ENCODE measurements around the gene ANLN.
"Not testable (repeated sequence)": the region's sequence is repeated elsewhere in the genome, so short reads cannot be mapped to it uniquely, and the experiment has no call there.

ANLN gene, protein sequence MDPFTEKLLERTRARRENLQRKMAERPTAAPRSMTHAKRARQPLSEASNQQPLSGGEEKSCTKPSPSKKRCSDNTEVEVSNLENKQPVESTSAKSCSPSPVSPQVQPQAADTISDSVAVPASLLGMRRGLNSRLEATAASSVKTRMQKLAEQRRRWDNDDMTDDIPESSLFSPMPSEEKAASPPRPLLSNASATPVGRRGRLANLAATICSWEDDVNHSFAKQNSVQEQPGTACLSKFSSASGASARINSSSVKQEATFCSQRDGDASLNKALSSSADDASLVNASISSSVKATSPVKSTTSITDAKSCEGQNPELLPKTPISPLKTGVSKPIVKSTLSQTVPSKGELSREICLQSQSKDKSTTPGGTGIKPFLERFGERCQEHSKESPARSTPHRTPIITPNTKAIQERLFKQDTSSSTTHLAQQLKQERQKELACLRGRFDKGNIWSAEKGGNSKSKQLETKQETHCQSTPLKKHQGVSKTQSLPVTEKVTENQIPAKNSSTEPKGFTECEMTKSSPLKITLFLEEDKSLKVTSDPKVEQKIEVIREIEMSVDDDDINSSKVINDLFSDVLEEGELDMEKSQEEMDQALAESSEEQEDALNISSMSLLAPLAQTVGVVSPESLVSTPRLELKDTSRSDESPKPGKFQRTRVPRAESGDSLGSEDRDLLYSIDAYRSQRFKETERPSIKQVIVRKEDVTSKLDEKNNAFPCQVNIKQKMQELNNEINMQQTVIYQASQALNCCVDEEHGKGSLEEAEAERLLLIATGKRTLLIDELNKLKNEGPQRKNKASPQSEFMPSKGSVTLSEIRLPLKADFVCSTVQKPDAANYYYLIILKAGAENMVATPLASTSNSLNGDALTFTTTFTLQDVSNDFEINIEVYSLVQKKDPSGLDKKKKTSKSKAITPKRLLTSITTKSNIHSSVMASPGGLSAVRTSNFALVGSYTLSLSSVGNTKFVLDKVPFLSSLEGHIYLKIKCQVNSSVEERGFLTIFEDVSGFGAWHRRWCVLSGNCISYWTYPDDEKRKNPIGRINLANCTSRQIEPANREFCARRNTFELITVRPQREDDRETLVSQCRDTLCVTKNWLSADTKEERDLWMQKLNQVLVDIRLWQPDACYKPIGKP

DNA sequence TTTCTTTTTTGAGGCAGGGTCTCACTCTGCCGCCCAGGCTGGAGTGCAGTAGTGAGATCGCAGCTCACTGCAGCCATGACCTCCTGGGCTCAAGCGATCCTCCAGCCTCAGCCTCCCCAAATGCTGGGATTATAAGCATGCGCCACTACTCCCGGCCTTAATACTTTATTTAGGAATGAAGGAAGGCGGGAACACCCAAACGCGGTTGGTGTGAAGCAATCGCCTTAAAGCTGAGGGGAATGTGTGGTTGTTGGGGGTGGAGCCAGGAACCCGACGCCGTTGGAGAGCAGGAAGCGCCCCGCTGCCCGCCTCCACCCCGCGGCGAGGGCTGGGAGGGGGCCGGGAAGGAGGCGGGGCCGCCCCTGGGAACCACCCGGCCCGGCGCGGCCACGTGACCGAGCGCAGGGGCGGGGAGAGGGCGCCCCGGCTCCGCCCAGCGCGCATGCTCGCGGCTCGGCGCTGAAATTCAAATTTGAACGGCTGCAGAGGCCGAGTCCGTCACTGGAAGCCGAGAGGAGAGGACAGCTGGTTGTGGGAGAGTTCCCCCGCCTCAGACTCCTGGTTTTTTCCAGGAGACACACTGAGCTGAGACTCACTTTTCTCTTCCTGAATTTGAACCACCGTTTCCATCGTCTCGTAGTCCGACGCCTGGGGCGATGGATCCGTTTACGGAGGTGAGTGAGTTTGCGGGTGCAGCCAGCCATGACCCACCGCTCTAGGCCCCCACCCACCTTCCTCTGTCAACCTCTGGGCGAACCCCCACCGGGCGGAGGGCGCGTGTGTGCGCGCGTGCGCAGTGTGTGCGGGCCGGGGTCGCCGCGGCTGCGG lies at the start of gene ANLN:
Gene ANLN, plus strand, starts transcription at position 492 of the 828 bp plus-strand sequence. Its CDS starts 165 bp downstream, at position 657.
- FAIRE-seq, result no peak

DNA sequence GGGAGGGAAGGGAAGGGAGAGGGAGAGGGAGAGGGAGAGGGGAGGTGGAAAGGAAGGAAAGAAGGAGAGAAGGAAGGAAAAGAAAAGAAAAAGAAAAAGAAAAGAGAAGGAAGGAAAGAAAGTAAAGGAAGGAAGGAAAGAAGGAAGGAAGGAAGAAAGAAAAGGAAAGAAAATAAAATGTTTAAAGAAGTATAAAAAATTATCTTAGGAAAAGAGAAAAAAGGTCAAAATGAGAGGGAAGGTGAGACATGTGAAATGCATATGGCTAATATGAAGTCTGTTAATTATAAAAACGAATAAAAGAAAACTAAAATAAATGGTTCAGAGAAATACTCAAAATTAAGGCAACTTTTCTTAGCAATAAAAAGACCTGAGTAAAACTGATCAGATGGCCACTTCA lies 46.1 kb upstream of the ANLN start:
- peak; percentile 13 for FAIRE-seq

DNA sequence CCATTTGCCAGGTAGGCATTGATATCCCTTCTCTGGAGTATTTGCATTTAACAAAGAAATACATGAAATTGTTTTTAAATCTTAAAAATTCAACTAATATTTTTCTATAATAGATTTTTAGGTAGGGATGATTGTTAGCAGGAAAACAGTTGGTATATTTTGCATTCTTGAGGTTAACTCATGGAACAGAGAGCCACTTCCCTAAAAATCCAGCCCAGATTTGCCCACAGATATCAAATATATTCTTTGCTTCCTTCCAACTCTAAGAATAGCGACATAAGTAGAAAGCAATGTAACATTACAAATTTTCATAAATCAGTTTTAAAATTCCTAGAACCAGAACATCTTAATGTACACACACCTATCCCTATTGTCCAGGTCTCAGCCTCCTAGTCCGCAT lies 45.0 kb upstream of the ANLN start:
- no peak for FAIRE-seq

DNA sequence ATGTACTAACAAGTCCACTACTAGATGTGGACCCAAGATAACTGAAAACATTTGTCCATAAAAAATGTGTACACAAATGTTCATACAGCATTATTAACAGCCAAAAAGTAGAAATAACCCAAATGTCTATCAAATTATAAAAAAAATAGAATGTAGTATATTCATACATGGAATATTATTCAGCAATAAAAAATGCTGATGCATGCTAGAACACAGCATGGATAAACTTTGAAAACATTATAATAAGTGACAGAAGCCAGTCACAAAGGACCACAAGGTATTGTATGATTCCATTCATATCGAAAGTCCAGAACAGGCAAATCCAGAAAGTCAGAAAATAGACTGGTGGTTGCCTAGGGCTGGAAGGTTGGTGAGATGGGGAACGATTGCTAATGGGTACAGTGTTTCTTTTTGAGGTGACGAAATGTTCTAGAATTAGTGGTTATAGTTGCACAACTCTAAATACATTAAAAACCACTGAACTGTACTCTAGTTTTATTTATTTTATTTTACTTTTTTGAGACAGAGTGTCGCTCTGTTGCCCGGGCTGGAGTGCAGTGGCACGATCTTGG lies 43.3 kb upstream of the ANLN start:
- FAIRE-seq, result no peak

DNA sequence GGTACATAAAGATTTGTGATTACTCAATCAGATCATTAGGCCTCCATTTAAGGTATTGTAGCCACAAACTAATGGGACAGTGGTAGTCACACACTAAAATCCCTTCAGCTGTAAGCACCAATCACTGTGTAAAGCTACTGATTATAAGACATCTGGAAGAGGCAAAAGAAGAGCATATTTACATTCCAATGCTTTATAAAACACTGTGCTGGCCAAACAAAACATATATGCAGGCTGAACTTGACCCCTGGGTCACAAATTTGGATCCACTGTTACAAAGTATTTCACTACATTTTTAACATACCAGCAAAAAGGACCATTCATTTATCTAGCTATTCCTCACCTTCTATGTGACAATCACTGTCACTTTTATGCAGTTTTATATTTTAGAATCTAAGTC lies 41.4 kb upstream of the ANLN start:
- no peak for FAIRE-seq

DNA sequence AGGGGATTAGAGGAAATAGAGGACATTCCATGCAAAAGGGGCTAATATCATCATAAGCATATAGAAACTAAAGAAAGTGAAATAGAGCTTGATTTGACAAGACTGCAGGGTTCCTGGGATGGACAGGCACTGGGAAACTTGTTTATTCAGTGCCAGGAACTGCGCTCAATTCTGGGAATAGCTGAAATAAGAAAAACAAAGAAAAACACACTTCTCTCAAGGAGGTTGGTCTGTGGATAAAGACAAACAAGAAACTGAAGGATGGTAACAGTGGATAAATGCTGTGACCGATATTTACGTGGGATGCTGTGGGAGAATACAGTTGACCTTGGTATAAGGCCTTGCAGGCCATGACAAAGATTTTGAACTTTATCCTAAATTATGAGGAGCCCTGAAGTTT lies 40.9 kb upstream of the ANLN start:
- FAIRE-seq, result no peak

DNA sequence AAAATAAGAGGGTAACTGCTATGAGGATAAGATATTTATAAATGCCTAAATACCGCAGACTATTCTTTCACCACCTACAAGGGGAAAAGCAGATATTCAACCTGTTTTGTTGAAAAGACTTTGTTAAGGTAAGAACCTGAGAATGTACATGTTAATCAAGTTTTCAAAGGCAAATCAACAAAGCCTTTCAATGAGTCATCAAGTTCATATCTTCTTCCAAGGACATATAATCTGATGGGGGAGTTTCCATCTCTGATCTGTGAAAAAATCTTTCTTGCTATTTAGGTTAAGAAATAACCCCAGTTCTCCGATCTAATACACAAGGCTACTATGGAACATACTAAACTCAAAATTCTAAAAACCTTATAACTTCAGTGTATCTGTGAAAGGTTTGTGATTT lies 40.0 kb upstream of the ANLN start:
- no peak for FAIRE-seq

DNA sequence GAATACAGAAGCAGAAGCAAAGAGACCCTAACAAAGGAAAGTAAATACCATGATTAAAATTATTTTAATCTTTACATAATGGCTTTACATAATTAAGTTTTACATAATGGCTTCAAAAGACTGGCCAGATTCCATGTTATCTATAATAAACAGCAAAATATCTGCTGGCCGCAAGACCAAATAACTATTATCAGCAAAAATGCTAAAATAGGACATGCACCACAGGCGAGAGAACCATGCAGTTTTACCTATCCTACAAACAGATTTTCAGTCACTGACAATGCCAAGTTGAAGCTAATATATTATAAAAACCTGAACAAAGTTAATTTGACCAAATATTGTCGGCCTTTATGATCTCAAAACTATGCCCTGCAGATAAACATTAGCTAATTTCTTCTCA lies 34.2 kb upstream of the ANLN start:
- FAIRE-seq, result no peak

DNA sequence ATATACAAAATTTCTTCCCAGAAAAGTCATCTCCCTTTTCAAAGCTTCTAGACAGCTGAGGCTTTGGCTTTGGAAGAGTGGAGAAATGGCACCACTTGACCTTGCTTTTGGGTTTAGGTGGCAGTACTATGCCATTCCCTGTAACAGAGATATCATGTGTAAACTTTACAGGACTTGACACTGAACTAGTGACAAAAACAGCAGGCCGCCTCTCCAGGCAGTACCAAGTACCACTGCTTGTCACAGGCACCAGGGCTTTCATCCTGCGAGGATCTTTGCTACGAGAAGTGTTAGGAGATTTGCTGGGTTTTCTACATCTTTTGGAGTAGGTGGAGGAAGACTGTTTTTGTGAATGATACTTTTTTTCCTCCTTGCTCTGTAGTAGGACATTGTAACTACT lies 32.6 kb upstream of the ANLN start:
- no peak for FAIRE-seq

DNA sequence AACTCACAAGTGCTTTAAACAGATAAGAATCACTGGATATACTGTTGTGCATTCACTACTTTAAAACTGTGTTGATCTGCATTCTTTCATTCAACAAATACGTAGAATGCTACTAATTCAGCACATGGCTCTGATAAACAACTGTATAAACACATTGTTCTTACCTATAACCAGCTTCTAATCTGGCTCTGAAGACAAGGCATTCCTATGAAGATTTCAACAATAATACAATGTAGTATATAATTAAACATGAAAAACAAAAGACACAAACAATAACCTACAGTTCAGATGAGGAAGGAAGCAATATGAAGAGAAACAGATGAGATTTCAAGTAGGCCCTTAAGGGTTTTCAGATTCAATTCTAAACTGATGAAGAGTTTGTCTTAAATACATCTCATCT lies 31.1 kb upstream of the ANLN start:
- no peak for FAIRE-seq

DNA sequence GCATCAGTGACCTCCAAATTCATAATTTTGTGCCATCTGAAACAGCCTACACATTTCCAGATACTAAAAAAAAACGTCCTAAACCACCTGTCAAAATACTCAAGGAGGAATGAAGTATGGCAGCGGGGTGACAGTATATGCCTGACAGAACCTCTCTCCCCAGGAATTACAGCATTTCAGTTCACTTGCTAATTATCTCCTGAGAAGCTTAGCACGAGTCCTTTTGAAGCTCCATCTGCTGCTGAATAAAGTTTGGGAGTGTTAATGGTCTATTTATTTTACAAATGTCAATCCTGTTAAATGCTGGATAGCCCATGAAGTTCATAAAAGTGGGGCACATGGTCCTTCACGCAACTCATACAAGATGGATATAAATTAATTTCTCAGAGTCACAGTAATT lies 29.4 kb upstream of the ANLN start:
- no peak for FAIRE-seq

DNA sequence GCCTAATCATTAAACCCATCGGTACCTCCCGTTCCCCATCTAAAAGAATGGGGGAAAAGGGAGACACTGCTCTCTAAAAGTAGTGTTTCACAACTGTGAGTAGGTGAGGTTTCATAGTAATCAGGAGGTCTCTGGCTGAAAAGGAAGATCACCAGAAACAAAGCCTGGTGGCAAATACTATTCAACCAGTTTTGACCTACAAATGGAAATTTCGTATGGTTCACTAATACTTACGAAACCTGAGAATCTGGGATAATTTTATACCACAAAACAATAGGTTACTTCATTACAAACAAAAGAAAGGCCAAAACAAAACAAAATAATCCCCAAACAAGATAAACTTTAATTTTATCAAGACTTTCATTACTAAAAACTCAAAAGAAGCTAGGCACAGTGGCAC lies 28.4 kb upstream of the ANLN start:
- no peak for FAIRE-seq

DNA sequence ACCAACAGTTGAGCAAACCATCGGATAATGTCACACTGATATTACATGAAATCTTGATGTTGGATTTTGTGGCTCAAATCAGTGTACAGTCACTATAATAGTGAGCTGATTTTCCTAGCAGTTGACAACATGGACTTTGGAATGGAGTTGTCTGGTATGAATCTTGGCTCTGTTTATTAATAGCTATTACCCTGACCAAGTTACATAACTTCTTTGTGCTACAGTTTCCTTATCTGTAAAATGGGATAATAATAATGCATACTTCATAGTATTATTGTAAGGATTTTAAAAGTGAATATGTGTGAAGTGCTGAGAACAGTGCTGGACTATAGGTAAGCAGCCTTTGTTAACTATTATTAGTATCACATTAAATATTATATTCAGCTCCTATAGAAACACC lies 26.1 kb upstream of the ANLN start:
- FAIRE-seq, result no peak

DNA sequence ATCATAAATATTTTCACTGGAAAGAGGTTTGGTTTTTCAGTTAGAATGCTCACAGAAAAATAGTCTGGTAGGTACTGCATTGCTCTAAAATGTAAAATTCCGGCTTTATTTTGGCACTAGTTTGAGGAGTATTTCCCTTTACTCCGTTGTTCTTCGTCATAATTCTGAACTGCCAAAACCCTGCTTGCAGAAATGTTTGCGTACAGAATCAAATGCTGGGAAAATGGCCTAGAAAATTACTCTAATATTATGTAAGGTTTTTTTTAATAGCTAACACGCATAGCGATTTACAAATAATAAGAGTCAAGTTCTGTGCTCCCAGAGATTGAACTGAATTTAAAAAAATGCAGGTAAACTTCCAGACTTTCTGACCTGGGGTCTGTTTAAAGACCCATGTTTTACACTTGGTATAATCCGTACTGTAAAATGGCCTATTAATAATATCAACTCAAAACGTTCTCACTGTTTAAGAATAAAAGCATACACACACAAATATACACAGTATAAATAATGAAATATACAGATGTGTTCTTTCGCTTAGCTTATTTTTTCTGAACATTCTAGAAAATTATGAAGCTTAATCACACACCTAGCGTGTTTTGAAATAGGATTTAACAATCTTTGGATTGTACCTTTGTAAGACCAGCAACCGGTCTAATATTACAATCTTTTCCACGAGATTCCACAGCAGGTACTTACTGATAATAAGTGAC lies 23.5 kb upstream of the ANLN start:
- FAIRE-seq, result no peak

DNA sequence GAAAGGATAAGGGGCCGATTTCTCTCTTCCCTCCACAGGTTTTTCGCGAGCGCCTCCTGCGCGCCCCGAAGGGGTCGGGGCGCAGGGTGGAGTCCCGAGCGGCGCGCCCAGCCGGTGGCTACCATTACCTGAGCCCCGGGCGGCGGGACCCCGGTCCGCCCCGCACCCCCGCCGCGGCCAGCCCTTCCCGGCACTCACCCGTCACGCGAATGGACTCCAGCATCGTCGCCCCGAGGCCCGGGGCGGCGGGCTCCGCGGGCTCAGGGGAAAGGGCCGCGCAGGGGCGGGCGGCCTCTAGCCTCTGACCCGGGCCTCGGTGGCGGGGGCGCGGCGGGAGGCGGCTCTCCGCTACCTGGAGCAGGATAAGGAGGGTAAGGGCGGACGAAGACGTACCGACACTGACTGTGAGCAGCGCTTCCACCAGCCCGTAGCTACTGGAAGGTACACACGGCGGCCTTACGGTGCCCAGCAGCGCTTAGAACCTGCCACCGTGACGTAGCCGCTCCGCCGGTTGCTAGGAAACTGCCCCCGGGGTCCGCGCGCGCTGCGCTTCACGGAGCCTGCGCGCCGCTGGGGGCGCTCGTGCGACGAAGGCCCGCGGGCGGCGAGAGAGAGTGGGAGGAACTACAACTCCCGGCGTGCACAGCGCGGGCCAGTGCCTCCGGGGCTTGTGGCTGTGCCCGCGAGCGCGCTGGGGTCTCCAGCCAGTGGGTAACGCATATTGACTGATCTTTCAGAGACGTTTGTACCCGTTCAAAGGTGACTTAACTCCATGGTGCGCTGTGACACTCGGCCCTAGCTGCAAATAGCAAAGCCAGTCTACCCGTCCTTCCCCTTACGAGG lies 22.7 kb upstream of the ANLN start:
- FAIRE-seq, result no peak

DNA sequence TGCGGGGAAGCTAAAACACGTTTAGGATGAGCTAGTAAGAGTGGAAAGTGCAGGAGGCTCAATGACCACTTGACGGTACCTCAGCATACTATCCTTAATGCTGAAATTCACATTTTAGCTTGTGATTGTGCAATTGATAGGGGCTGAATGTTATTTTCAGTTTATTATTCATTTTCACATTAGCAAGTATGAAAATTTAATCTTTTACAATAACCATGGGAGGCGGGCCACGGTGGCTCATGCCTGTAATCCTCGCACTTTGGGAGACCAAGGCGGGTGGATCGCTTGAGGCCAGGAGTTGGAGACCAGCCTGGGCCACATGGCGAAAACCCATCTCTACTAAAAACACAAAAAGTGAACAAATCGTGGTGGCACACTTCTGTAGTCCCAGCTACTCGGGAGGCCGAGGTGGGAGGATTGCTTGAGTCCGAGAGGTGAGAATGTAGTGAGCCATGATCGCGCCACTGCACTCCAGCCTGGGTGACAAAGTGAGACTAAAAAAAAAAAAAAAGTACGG lies 22.0 kb upstream of the ANLN start:
- no peak for FAIRE-seq

DNA sequence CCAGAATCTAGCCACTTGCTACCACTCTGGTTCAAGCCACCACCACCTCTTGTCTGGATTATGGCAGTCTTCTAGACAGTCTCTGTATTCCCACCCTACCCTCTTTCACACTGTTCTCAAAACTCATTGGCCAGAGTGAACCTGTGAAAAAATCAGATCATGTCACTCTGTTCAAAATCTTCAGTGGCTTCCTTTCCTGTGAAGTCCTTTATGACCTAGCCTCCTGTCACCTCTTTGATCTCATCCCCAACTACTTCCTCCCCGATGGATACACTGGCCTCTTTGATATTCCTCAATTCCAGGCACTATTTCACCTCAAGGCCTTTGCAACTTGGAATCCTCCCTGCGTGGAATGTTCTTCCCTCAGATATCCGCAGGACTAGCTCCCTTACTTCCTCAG lies 21.2 kb upstream of the ANLN start:
- no peak for FAIRE-seq

DNA sequence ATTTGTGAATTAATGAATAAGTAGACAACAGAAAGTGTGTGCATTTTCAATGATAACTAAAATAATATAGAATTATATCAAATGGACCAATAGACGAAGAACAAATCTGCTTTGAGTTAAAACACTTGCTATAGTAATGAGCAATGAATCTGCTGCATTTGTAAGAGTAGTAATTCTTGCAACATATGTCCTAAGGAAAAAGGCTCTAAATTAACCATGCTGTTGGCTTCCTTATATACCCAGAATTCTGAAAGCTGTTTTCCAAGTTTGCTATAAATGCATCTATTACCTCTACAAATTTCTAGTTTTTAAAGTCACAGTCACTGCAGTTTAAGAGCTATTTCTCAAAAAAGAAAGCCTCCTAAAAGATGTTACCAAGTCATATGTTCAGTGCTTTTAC lies 20.5 kb upstream of the ANLN start:
- no peak for FAIRE-seq

DNA sequence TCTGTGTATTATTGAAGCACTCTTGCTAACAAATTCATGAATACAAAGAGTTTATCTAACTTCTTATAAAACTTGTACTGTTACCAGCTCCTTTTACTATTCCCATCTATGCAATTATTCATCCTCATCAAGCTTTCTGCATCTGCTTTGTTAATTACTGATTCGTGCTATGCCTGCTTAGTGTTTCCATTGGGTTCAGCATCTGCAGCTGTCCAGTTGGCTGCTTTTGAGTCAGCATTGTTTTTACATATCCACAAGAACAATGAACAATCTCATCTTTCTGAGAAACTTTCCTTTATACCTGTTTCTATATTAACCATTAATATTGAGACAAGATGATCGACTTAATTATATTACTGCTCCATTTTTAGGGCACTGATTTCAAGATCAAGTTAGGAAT lies 19.6 kb upstream of the ANLN start:
- FAIRE-seq, result no peak

DNA sequence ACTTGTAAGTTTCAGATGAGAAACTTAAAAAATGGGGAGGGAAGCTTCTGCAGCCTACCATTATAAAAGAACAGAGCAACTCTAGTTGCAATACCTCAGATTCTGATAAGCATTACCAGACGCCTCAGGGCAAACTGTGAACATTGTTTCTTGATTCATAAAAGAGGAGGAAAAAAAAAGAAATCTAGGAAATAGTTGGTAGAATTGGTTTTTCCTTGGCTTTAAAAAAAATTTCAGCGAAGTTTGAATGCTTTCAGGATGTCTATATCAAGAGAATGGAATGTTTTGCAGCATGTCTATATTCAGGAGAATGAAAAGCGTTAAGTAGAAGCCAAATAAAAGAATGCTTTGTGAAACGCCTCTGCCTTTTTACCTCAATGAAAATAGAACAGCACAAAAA lies 17.5 kb upstream of the ANLN start:
- no peak for FAIRE-seq

DNA sequence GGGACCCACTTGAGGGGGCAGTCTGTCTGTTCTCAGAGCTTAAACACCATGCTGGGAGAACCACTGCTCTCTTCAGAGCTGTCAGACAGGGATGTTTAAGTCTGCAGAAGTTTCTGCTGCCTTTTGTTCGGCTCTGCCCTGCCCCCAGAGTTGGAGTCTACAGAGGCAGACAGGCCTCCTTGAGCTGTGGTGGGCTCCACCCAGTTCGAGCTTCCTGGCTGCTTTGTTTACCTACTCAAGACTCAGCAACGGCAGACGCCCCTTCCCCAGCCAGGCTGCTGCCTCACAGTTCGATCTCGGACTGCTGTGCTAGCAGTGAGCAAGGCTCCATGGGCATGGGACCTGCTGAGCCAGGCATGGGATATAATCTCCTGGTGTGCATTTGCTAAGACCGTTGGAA lies 11.1 kb upstream of the ANLN start:
- not testable (repeated sequence) for FAIRE-seq
